Myocyte (in vitro differentiated cells): ENCODE results near the gene MSANTD2. TPM values are rescaled to one million over a fixed set of nuclear protein-coding genes. Genes with fewer than 3 reads are reported as not detected.
A peak's percentile ranks its signal among the peaks of the same experiment; 100 is the strongest.
"Not testable (repeated sequence)": the region's sequence is repeated elsewhere in the genome, so short reads cannot be mapped to it uniquely, and the experiment has no call there.

Source experiments
- DNase-seq: peaks from one replicate; pipeline ENCODE4 v3.0.0-alpha.2; 2012; ENCODE audit warnings: low read depth
- total RNA-seq: library from RNA; depleted of rRNA; stranded (reverse); fragments of >200 nt; gene quantifications from 2 replicates; pipeline ENCODE4 v1.2.3, GENCODE V29; 2014

The MSANTD2 gene
- total RNA-seq, 1 donor from 2014 or later = 5.7 TPM

GRCh38 chr11:124778281-124778680 lies 21.9 kb downstream of the MSANTD2 start:
- DNase-seq = no peak

- no peak for DNase-seq
Observed at GRCh38 chr11:124776865-124777645, 23.2 kb downstream of the MSANTD2 start.

- not testable (repeated sequence) for DNase-seq
Observed at GRCh38 chr11:124770959-124771358, 29.2 kb downstream of the MSANTD2 start.

- peak; percentile 48 for DNase-seq
Observed at GRCh38 chr11:124769806-124770774, 30.1 kb downstream of the MSANTD2 start.

GRCh38 chr11:124768914-124769313 lies 31.3 kb downstream of the MSANTD2 start:
- DNase-seq = no peak

GRCh38 chr11:124766156-124766555 lies 34.0 kb downstream of the MSANTD2 start:
- DNase-seq = no peak

- peak; percentile 82 for DNase-seq
Observed at GRCh38 chr11:124763156-124763947, 36.9 kb downstream of the MSANTD2 start.

- DNase-seq = no peak
Observed at GRCh38 chr11:124762624-124763155, 37.5 kb downstream of the MSANTD2 start.

- no peak for DNase-seq
Observed at GRCh38 chr11:124762105-124762623, 38.0 kb downstream of the MSANTD2 start, which contains the start of gene ESAM. TSS of gene ESAM (minus strand) at chr11:124762290. CDS start at chr11:124762154, 136 bp downstream.

- no peak for DNase-seq
Observed at GRCh38 chr11:124761301-124762104, 38.7 kb downstream of the MSANTD2 start.

- DNase-seq = no peak
Observed at GRCh38 chr11:124760806-124761205, 39.4 kb downstream of the MSANTD2 start.

GRCh38 chr11:124760205-124760652 lies 40.0 kb downstream of the MSANTD2 start:
- DNase-seq = no peak

- DNase-seq = no peak
Observed at GRCh38 chr11:124759266-124760204, 40.7 kb downstream of the MSANTD2 start.

GRCh38 chr11:124758355-124759265 lies 41.6 kb downstream of the MSANTD2 start:
- peak; percentile 63 for DNase-seq

GRCh38 chr11:124757320-124757719 lies 42.9 kb downstream of the MSANTD2 start:
- no peak for DNase-seq

- DNase-seq = no peak
Observed at GRCh38 chr11:124756753-124757227, 43.4 kb downstream of the MSANTD2 start.
